Limb (tissue), 2 donors: Measurements from ENCODE around the gene POLR2B.
"Not testable (repeated sequence)": the region's sequence is repeated elsewhere in the genome, so short reads cannot be mapped to it uniquely, and the experiment has no call there.

ENCODE experiments used
- DNase-seq, 2 donors: peaks; one replicate each; pipeline ENCODE4 v3.0.0-alpha.2; 2016; ENCODE audit errors: extremely low spot score in 2 of 2

POLR2B gene

DNA sequence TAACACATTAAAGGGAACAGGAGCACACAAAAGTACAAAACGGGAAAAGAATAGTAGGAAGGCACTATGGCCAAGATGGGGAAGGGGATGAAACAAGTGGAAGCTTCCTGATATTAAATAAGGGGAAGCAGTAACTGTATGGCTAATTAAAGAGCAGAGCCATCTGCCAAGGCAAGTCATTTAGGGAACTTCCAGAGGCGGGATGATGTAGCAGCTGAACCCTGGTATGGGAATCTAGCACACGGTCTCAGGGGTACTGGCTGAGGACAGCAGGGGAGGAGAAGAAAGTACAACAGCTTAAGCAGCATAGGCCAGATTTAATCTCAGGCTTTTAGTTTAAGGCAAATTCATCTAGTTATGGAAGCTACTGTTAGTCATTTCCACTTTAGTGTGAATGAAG is 72.4 kb downstream of the POLR2B start:
- DNase-seq, result no peak

DNA sequence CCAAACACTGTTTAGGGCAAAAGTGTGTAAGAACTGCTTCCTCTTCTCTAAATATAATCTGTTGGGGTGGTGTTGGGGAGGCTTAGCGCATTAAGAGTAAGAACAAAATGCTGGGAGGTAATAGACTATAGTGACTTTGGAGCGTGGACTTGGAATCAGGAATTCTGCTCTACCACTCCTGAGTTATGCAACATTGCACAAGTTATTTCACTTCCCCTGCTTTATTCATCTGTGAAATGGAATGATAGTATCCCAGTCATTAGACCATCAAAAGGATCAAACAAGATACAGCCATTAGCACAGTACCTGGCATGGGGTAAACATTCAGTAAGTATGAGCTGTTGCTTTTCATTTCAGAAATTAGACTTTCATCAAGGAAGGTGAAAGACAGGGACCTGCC is 72.8 kb downstream of the POLR2B start:
- DNase-seq, result no peak

DNA sequence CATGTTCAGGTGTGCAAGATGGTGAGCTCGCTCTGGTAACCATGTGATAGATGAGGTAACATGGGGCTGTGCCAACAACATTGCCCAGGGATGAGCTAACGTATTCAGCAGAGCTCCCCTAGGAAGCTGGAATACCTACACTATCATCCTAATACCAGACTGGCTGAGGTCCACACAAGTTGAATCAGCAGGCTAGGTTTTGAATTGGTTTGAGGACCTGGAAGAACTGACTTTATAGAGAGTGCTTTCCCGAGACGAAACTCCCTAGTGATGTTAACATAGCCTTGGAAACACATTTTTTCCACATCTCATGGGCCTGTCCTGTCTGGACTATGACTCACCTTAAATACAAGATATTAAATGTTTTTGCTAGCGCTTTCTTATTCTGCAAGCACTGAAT is 74.8 kb downstream of the POLR2B start:
- no peak for DNase-seq

DNA sequence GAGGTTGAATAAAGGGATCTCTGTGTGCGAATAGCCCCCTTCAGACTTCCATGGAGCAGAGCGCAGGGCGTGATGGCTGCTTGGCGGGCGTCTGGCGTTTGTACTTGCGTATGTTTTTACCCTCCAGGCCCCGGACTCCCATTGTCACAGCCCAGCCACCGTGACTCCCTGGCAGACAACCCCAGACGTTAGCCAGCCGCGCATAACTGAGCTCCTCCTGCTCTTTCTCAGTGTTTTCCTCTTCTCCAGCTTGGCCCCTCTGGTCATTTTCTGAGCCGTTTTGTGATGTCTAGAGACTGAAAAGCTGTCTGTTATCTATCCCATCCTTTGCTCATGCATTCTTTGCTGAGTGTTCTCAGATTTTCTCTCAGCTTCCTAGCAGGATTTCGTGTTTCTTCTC is 77.2 kb downstream of the POLR2B start:
- DNase-seq, result no peak

DNA sequence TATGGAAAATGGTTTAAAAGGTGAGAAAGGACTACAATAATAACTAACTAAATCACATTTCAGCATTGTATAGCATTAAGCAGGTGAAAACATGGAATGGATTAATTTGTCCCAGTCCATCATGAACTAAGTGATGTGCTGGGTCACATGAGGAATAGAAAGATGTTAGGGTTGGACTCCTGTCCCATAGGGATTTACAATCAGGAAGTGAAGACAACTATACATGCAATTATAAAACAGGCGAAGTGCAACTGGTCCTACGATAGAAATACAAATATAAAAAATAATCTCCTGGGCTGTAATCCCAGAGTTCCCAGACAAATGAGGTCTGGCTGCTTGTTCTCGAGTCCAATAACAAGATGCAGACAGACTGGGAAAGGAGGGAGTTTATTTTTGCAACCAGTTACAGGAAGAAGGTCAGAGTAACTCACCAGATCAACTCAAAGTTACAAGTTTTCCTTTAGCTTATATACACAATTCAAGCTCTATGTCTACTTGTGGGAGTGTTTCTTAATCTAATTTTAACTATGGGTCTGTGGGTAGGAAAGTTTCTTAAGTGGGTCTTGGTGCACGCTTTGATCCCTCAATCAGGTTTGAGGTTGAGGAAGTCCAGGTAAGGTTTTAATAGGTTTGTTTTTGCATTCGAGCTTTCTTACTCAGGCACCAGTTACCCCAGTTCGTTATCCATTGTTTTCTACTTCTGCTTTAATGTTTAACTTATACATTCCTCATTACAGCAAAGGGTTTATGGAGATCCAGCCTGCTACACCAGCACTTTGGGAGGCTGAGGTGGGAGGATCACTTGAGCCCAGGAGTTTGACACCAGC is 81.4 kb downstream of the POLR2B start:
- no peak for DNase-seq

DNA sequence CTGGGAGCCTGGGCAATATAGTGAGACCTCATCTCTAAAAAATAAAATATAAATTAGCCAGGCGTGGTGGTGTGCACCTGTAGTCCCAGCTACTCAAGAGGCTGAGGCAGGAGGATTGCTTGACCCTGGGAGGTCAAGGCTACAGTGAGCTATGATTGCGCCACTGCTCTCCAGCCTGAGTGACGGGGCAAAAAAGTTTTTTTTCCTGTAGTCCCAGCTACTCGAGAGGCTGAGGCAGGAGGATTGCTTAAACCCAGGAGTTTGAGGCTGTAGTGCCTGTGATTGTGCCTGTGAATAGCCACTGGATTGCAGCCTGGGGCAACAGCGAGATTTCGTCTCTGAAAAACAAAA is 82.0 kb downstream of the POLR2B start:
- not testable (repeated sequence) for DNase-seq

DNA sequence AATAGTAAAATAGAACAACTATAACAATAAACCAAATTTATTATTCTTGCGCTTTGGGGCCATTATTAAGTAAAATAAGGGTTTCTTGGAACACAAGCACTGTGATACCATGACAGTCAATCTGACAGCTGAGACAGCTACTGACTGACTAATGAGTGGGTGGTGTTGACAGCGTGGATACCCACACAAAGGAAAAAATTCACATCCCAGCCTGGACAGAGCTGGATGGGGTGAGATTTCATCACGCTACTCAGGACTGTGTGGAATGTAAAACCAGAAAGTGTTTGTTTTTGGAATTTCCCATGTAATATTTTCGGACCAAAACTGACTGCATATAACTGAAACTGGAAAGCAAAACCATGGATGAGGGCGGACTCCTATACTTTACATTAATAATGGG is 82.7 kb downstream of the POLR2B start:
- DNase-seq, result no peak

DNA sequence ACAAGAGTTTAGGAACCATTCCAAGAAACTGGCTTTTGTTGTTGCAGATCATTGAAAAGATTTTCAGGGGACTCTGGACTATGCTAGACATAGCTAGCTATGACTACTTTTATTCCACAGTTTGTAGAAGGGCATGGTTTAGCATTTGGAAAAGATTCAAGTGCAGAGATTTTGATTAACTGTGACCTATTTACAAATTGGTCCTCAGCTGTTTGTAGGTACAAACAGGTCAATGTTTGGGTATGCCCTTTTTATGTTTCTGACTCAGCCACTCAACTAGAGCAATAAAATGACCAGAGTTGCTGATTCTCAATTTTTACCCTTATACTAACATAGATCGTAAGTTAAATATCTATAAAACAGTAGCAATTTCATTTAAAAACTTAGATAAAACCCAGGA is 84.8 kb downstream of the POLR2B start:
- no peak for DNase-seq

DNA sequence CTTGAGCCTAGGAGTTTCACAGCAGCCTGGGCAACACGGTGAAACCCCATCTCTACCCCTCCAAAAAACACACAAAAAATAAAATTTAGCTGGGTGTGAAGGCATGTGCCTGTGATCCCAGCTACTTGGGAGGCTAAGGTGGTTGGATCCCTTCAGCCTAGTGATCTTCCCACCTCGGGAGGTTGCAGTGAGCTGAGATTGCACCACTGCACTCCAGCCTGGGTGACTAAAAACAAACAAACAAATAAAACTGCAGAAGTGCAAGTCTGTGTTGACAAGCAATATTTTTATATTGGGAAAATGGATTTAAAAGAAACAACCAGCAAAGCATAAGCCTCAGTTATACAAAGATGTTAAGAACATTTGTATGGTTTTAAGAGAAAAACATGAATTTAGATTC is 85.4 kb downstream of the POLR2B start:
- no peak for DNase-seq

DNA sequence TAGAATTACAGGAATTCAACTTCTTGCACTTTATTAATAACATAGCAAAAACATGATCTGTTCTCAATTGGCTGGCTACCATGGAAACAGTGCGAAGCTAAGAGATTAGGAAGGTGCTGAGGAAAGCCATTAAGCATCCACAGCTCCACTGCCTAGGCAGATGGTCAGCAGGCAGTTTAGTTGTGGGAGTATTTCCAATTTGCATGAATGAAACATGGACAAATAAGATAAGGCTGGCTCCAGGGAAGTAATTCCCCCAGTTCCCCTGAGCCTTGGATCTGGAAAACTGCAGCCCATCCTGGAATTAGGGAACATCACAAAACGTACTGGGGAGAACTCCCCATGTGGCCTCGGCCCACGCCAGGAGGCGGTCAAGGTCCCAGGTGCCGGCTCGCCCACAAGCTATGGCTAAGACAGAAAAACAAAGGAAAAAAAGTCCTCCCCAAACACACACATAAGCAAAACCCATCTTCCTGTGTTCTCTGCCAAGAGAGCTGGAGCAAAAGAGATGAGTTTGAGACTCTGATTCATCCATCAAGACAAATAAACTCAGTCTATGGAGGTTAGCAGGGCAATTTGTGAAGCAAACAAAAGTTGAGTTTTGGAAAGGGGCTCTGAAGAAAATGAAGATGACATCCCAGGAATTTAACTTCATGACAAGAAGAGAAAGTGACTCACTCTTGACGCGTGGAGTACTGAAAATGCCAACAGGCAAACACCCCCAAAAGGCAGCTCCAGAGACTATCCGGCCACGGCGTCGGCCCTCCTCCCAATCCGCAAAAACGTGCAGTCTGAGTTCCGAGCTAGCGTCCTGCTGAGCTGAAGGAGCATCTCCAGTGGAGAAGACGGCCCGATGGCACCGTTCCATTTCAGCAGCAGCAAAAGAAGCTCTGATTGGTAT is 86.4 kb downstream of the POLR2B start:
- DNase-seq, result no peak

DNA sequence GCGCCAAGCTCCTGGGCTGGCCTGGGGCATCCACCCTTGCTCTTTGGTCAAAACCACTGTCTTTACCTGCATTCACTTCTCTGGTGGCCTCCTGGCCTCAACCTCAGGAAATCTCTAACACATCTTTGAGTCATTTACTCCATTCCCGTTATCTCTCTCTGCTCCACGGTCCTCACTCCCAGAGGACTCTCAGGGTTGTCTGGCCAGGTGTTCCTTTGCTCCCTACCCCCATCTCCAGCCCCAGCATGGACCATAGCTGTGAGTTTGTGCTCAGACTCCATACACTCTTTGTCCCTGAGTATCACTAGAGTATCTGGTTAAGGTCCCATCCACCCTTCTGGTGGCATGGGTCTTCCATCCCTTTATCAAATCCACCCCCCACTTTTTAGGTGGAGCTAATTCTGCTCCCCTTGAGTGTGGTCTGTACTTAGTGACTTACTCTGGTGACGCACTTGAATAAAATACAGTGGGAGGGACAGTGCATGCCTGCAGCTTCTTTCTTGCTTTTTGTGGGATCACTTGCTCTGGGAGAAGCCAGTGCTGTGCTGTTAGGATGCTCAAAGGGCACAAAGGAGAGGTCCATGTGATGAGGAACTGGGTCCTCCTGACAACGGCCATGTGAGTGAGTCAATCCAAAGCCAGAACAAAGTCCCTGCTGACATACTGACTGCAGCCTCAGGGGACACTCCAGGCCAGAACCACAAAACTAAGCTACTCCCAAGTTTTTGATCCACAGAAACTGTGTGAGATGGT is 87.2 kb downstream of the POLR2B start:
- DNase-seq, result no peak

DNA sequence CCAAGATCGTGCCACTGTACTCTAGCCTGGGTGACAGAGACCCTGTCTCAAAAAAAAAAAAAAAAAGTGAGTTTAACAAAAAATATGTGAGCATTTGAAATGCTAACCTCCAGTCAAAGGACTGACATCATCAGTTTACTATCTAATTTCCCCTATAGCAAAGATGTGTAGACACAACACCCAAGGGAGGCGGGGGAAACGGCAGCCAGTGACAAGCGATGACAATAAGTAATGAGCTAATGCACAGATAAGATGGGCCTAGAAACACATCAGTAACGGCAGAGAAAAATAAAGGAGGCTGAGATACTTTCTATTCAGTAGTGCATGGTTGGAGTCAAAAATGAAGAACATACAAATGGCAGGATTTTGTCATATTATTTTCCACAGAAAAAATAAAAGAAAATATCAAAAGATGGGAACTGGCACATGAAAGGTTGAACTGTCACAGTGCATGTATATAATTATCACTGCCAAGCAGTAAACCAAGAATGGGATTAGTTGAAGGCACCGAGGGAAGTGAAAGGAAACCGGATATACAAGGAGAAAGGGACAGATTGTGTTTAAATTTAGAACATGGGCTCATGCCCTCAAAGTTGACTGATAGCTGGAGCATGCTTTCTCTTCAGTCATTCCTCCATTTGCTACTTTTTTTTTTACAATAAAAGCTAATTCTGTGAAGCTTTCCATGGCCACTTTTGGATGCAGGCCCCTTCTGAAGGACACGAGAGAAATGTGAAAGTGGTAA is 89.7 kb downstream of the POLR2B start:
- DNase-seq, result no peak

DNA sequence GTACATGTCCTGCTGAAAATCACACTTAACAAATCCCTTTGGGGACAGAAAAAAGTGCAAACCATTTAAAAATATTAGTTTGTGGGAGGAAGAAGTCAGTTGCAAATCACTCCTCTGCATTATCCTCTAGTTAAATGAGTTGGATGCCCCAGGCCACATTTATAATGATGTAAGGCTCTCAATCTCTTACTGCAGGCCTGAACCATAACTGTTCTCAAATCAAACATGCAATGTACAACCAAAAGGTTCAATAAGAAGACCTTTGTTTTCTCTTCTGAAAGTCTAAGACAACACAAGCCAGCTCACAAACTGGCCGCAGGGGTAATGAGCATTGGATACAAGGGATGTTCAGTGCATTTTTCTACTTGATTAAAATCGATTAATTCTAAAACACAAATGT is 91.8 kb downstream of the POLR2B start:
- no peak for DNase-seq

DNA sequence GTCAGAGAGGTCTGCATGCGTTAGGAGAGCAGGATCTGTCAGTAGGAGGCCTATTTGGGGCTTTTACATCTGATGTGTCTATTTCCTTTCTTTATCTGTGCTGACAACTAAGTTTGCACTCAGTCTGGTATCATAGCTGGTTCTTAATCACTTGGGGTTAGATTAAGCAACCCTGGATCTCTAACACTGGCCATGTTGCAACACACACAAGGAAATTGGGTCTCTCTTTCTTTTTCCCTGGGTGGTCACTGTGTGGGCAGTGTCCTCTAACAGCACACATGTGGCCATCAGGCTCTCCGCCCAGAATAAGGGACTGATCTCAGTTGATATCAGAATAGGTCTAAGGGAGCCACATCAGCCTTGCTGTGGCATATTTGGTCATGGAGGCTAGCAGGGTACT is 92.6 kb downstream of the POLR2B start:
- DNase-seq, result no peak

DNA sequence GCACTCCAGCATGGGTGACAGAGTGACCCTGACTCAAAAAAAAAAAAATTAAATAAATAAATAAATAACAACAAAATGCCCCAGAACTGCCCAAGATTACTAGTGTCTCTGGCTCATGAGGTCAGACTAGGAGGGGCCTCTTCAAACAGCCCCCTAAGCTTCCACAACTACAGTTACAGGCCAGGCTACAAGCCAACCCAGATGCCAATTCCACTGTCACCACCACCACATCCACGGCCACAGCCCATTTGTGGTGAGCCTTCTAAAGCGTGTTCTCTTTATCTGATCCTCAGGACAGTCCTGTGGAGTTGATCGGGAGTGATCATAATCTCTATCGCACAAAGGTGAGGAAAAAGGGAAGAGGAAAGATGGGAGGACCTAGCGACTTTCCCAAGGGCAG is 94.9 kb downstream of the POLR2B start:
- no peak for DNase-seq

DNA sequence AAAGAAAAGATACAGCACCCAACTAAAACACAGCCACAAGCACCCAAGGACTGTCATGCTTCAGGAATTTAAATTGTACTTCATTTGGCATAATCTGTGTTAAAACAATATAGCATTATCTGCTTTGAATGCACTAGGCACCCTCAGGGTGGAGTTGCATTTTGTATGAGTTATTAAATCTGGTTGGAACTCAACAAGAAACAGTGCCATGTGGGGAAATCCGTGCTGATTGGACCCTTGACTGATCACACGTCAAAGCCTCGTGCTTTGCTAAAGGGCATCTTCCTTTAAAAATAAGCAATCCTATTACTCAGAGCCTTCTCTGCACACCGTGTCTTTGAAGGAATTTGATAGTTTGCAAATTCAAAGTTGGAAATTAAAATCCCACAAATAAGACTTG is 96.0 kb downstream of the POLR2B start:
- no peak for DNase-seq

DNA sequence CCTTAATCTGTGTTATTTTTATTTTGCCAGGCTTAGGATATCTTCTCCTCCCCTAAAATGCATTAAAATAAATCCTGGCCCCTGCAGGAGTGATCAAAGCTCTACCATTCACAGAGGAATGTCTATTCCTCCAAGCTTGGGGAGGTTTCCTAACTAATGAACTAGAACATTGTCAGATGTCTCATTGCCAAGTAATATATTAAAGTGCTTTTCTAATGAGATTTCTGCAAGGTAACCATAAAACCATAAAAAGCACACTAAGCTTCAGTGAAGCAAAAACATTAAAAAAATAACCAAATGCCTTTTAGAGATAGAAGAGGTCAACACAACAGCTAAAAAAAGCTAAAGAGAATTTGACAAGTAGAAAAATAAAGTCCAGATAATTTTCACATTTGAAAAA is 96.7 kb downstream of the POLR2B start:
- DNase-seq, result no peak

DNA sequence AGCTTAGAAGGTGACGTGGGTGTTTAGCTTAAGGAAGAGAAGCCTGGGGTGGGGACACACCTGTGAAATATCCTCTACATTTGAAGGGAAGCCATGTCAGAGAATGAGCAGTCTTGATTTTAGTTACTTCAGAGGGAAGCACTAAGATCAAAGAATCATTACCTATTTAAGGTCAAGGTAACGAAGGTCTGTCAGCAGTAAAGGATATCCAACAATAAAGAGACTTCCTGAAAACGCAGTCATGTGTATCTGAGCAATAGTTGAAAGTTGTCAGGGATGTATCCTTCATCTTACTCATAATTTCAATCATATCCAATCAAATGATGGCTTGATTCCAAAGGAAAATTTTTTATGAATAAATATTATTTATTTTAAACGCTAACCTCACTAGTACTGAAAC is 98.0 kb downstream of the POLR2B start:
- no peak for DNase-seq

DNA sequence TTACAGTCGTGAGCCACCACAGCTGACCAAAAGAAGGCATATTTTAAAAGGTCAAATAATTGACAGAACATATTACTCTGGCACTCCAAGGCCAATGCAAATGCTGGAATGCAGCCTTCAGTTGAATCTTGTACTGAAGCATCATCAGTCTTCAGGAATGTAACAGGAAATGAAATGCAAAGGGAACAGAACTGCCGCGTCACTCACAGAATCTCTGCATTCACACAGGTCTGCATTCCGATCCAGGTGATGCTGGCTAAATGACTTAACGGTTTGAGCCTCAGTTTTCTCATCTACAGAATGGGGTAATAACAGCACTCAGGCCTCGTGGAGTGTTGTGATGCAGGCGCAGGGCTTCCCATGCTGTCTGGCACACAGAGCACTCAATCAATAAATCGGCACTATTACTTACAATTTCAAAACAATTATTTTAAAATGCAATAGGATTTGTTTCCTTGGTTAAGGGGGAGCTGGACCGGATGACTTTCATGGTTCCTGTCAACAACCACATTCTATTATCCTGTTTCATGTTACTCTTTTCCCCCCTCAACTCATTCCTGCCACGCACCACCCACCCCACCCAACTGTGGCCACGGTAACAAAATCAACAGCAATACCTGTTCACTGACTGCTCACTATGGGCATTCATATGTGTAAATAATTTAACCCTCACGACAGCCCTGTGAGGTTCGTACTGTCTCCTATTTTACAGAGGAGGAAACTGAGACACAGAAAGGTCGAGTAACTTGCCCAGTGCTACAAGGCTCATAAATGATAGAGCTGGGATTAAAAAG is 99.1 kb downstream of the POLR2B start:
- no peak for DNase-seq

DNA sequence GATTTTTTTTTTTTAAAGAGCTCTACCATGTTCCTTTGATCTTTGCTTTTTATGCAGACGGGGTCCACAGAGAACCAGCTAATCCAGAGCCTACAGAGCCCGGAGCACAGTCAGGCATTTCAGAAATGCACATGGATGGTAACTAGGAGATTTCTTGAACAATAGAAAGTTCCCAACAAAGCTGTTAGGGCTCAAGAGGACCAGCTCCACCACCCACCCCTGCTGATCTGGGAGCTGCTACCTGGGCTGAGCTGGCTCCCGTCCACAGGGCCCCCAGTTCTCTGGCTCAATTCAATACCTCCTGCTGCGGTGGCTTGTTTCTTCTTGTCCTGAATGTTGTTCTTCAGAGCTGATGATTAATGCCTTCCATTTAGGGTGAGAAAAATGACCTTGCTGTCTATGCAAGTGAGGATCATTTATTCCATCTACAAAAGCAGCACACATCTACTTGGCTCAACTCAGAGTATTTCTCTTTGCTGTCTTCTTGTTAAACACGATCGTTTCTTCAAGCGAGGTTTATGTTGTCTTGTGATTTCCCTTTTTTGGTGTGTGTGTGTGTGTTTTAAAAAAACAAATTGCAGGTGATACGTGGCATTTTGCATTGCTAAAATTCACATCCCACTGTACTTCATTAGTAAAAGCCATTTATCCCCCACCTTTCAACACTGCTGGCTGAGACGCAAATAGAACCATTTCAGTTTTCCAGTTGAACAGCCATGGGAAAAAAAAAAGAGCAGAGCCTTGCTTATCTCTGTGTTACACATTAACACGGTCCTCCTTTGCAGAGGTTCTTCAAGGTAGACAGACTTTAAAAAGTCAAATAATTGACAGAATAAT is 100.2 kb downstream of the POLR2B start:
- no peak for DNase-seq
